Gastroesophageal sphincter (tissue), 4 donors: ENCODE results near the gene MCCD1. TPM values are rescaled to one million over a fixed set of nuclear protein-coding genes. Genes with fewer than 3 reads are reported as not detected.

Experiments
- ATAC-seq: fragments of 150-250 bp; one replicate; pipeline ENCODE4 v1.9.1; 2016; ENCODE audit warnings: mild to moderate bottlenecking, moderate library complexity
- H3K27ac ChIP-seq, 4 donors: fragments of 200-600 bp; sonication (generic) in 3 of 4; 1 replicate in 3 of 4; 2 replicates in 1 of 4; pipeline ENCODE4 v1.5.1; 2016 to 2019
- H3K27me3 ChIP-seq: fragments of 200-600 bp; sonication (generic); one replicate; pipeline ENCODE4 v1.5.1; 2019
- H3K36me3 ChIP-seq, 2 donors: fragments of 200-600 bp; sonication (generic); one replicate each; pipeline ENCODE4 v1.5.1; 2019; ENCODE audit warnings: control low read depth in 1 of 2
- H3K4me1 ChIP-seq, 3 donors: fragments of 200-600 bp; sonication (generic); 1 replicate in 2 of 3; 2 replicates in 1 of 3; pipeline ENCODE4 v1.5.1; 2016 to 2019; ENCODE audit warnings: control low read depth in 2 of 3
- H3K4me3 ChIP-seq, 2 donors: fragments of 200-600 bp; sonication (generic); one replicate each; pipeline ENCODE4 v1.5.1; 2019; ENCODE audit warnings: mild to moderate bottlenecking in 1 of 2, moderate library complexity in 1 of 2
- H3K9me3 ChIP-seq, 3 donors: fragments of 200-600 bp; sonication (generic); one replicate each; pipeline ENCODE4 v1.5.1; 2017 to 2019; ENCODE audit warnings: control low read depth in 2 of 3
- EP300 ChIP-seq: sonication (generic); formaldehyde crosslinking; IDR thresholded peaks from one replicate; pipeline ENCODE4 v1.6.1; 2017; ENCODE audit warnings: antibody characterized with exemption, mild to moderate bottlenecking
- POLR2A ChIP-seq, 2 donors: fragments of 450-650 bp; IDR thresholded peaks; one replicate each; pipeline ENCODE4 v1.6.1; 2017; ENCODE audit warnings: antibody characterized with exemption in 2 of 2, mild to moderate bottlenecking in 2 of 2, moderate library complexity in 1 of 2
- POLR2AphosphoS5 ChIP-seq: sonication (generic); formaldehyde crosslinking; IDR thresholded peaks from one replicate; pipeline ENCODE4 v1.6.1; 2017; ENCODE audit warnings: antibody characterized with exemption
- WGBS, 2 donors: methylation state at CpG; one replicate each; pipeline ENCODE4 v1.1.5; 2018; ENCODE audit warnings: low coverage in 1 of 2; 5-methylcytosine and 5-hydroxymethylcytosine counted together
- total RNA-seq, 4 donors: library from RNA; depleted of rRNA; stranded (reverse); fragments of >200 nt; gene quantifications; one replicate each; pipeline ENCODE4 v1.1.0, GENCODE V29; 2016
- TF ChIP-seq, protein P1 (sequence below), 4 experiments: fragments of 200-600 bp in 2 of 4; fragments of 450-650 bp in 2 of 4; sonication (generic) in 1 of 4; IDR thresholded peaks; one replicate each; pipeline ENCODE4 v1.5.1; 2017 to 2019; ENCODE audit warnings: antibody characterized with exemption in 4 of 4, mild to moderate bottlenecking in 2 of 4, moderate library complexity in 2 of 4

MCCD1 gene, protein sequence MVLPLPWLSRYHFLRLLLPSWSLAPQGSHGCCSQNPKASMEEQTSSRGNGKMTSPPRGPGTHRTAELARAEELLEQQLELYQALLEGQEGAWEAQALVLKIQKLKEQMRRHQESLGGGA
- not detected for total RNA-seq

- no peaks in the 10 kb centered on the region for H3K4me1 ChIP-seq
- H3K27ac ChIP-seq: no peak within 1 kb of the TSS
- no peak for ATAC-seq
- H3K4me3 ChIP-seq: no peak within 1 kb of the TSS
- TF ChIP-seq EP300 (no peak), POLR2A (IDR thresholded peaks at IDR 0.05) (no peak), POLR2AphosphoS5 (no peak)
- TF ChIP-seq, protein P1, sequence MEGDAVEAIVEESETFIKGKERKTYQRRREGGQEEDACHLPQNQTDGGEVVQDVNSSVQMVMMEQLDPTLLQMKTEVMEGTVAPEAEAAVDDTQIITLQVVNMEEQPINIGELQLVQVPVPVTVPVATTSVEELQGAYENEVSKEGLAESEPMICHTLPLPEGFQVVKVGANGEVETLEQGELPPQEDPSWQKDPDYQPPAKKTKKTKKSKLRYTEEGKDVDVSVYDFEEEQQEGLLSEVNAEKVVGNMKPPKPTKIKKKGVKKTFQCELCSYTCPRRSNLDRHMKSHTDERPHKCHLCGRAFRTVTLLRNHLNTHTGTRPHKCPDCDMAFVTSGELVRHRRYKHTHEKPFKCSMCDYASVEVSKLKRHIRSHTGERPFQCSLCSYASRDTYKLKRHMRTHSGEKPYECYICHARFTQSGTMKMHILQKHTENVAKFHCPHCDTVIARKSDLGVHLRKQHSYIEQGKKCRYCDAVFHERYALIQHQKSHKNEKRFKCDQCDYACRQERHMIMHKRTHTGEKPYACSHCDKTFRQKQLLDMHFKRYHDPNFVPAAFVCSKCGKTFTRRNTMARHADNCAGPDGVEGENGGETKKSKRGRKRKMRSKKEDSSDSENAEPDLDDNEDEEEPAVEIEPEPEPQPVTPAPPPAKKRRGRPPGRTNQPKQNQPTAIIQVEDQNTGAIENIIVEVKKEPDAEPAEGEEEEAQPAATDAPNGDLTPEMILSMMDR (IDR thresholded peaks at IDR 0.05): no peak
- peaks cover 0 to 47% of the 10 kb centered on the region in 2 donors for H3K36me3 ChIP-seq
- no peaks in the 10 kb centered on the region for H3K27me3 ChIP-seq
- no peaks in the 10 kb centered on the region for H3K9me3 ChIP-seq
- WGBS, 2 donors: 14 to 74% methylated on average over 1 to 3 of the region's 7 CpGs
Measured at GRCh38 chr6:31528821-31529328, at the start of gene MCCD1. MCCD1 (plus strand) TSS chr6:31528962; CDS start chr6:31529015, 53 bp downstream.

DNA sequence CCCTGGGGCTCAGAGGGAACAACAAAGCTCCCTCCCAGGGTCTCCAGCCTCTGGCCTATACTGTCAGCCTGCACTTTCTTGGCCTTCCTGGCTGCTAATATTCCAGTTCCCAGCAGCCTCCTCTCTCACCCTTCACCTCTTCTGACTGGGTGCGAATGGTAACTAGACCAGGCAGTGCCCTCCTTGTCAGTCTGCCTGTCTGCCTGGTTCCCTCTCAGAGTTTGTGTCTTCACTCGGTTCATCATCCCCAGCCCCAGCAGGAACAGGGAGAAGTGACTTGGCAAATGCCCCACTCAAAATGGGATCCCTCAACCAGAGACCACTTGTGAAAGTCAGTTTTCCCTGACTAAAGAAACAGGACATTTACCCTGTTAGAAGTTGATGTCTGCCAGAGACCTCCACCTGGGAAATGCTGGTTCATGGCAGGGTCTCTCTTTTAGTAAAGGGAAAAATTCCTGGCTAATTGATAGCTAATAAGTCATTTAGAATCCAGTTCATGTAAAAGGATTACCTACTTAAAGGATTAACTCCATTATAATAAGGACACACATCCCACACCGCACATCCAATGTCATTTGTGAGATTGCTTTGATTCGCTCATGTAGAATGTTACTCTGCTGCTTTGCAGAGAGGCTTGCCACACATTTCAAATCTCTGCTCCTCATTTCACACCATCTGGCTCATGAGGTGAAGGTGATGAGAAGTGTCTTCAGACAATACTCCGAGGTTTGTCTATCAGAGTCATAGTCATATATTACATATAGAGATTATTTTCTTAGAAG, 49.4 kb upstream of the MCCD1 start:
- H3K4me3 ChIP-seq: no peak overlapping the region
- H3K9me3 ChIP-seq: no peaks in the 10 kb centered on the region
- no peak for TF ChIP-seq POLR2AphosphoS5
- TF ChIP-seq POLR2A (IDR thresholded peaks at IDR 0.05): no peak
- no peaks in the 10 kb centered on the region for H3K36me3 ChIP-seq
- peaks cover 22% of the 10 kb centered on the region for H3K27me3 ChIP-seq
- WGBS, 2 donors: 76 to 91% methylated on average over 3 to 5 of the region's 5 CpGs
- no peaks in the 10 kb centered on the region for H3K4me1 ChIP-seq
- no peak overlapping the region for H3K27ac ChIP-seq
- ATAC-seq: no peak

- TF ChIP-seq EP300: no peak
- TF ChIP-seq, protein P1 (IDR thresholded peaks at IDR 0.05): no peak
- no peak for TF ChIP-seq POLR2A (IDR thresholded peaks at IDR 0.05)
- TF ChIP-seq POLR2AphosphoS5: no peak
- H3K27ac ChIP-seq: no peak overlapping the region
- H3K9me3 ChIP-seq: no peaks in the 10 kb centered on the region
- H3K4me1 ChIP-seq: no peaks in the 10 kb centered on the region
- H3K27me3 ChIP-seq: peaks cover 22% of the 10 kb centered on the region
- no peak overlapping the region for H3K4me3 ChIP-seq
- H3K36me3 ChIP-seq: no peaks in the 10 kb centered on the region
- ATAC-seq: no peak
- WGBS, 2 donors: 47 to 71% methylated on average over 3 of the region's 3 CpGs
Measured at GRCh38 chr6:31479933-31480535, 48.7 kb upstream of the MCCD1 start.

- Histone ChIP-seq H3K36me3 (no peaks in the 10 kb centered on the region), H3K9me3 (no peaks in the 10 kb centered on the region), H3K4me1 (no peaks in the 10 kb centered on the region), H3K4me3 (no peak overlapping the region), H3K27me3 (peaks cover 22% of the 10 kb centered on the region), H3K27ac (no peak overlapping the region)
- ATAC-seq: no peak
- 84% methylated on average over 10 of the region's 11 CpGs; no CpG with 5 or more reads in 1 of the 2 donors for WGBS, 2 donors
- TF ChIP-seq POLR2AphosphoS5 (no peak), EP300 (no peak), POLR2A (IDR thresholded peaks at IDR 0.05) (no peak)
- TF ChIP-seq, protein P1 (IDR thresholded peaks at IDR 0.05): no peak
Measured at GRCh38 chr6:31480574-31480973, 48.2 kb upstream of the MCCD1 start.

DNA sequence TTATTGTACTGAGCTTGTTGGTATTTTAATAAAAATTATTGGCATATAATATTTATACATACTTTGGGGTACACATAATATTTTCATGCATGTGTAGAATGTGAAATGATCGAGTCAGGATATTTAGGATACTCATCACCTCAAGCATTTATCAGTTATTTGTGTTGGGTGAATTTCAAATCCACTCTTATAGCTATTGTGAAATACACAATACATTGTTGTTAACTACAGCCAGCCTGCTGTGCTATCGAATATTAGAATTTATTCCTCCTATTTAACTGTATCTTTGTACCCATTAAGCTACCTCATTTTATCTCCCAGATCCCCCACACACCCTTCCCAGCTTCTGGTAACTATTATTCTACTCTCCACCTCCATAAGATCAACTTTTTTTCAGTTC, 45.4 kb upstream of the MCCD1 start:
- Histone ChIP-seq H3K27me3 (peaks cover 17% of the 10 kb centered on the region), H3K27ac (no peak overlapping the region), H3K4me1 (no peaks in the 10 kb centered on the region), H3K36me3 (no peaks in the 10 kb centered on the region), H3K4me3 (no peak overlapping the region), H3K9me3 (no peaks in the 10 kb centered on the region)
- TF ChIP-seq EP300: no peak
- TF ChIP-seq, protein P1 (IDR thresholded peaks at IDR 0.05): no peak
- no peak for TF ChIP-seq POLR2AphosphoS5
- no peak for TF ChIP-seq POLR2A (IDR thresholded peaks at IDR 0.05)
- 42 to 74% methylated on average over 2 of the region's 2 CpGs for WGBS, 2 donors
- no peak for ATAC-seq
